HUES48 (cell line): ENCODE data around the gene DHCR24.
A peak's percentile ranks its signal among the peaks of the same experiment; 100 is the strongest.
"Not testable (repeated sequence)": the region's sequence is repeated elsewhere in the genome, so short reads cannot be mapped to it uniquely, and the experiment has no call there.

Source experiments
- H3K27ac ChIP-seq: one replicate; pipeline ENCODE4 v1.7.0; 2013; ENCODE audit warnings: low read depth, low read length, inconsistent platforms
- H3K27me3 ChIP-seq: 2 replicates; pipeline ENCODE4 v1.6.1; 2013; ENCODE audit warnings: mild to moderate bottlenecking, low read length; ENCODE audit not compliant: control insufficient read depth, insufficient read depth
- H3K36me3 ChIP-seq: 2 replicates; pipeline ENCODE4 v1.6.1; 2013; ENCODE audit warnings: low read length; ENCODE audit not compliant: control insufficient read depth, insufficient read depth
- H3K4me1 ChIP-seq: 2 replicates; pipeline ENCODE4 v1.6.1; 2013; ENCODE audit warnings: mild to moderate bottlenecking, low read length; ENCODE audit not compliant: control insufficient read depth, insufficient read depth
- H3K4me3 ChIP-seq: 2 replicates; pipeline ENCODE4 v1.5.1; 2013; ENCODE audit warnings: mild to moderate bottlenecking, low read depth, low read length
- H3K9ac ChIP-seq: 2 replicates; pipeline ENCODE4 v1.6.1; 2013; ENCODE audit warnings: mild to moderate bottlenecking, low read depth, low read length, moderate library complexity
- H3K9me3 ChIP-seq: 2 replicates; pipeline ENCODE4 v1.6.1; 2013; ENCODE audit warnings: low read length; ENCODE audit not compliant: control insufficient read depth, insufficient read depth

DHCR24 gene, protein sequence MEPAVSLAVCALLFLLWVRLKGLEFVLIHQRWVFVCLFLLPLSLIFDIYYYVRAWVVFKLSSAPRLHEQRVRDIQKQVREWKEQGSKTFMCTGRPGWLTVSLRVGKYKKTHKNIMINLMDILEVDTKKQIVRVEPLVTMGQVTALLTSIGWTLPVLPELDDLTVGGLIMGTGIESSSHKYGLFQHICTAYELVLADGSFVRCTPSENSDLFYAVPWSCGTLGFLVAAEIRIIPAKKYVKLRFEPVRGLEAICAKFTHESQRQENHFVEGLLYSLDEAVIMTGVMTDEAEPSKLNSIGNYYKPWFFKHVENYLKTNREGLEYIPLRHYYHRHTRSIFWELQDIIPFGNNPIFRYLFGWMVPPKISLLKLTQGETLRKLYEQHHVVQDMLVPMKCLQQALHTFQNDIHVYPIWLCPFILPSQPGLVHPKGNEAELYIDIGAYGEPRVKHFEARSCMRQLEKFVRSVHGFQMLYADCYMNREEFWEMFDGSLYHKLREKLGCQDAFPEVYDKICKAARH

DNA sequence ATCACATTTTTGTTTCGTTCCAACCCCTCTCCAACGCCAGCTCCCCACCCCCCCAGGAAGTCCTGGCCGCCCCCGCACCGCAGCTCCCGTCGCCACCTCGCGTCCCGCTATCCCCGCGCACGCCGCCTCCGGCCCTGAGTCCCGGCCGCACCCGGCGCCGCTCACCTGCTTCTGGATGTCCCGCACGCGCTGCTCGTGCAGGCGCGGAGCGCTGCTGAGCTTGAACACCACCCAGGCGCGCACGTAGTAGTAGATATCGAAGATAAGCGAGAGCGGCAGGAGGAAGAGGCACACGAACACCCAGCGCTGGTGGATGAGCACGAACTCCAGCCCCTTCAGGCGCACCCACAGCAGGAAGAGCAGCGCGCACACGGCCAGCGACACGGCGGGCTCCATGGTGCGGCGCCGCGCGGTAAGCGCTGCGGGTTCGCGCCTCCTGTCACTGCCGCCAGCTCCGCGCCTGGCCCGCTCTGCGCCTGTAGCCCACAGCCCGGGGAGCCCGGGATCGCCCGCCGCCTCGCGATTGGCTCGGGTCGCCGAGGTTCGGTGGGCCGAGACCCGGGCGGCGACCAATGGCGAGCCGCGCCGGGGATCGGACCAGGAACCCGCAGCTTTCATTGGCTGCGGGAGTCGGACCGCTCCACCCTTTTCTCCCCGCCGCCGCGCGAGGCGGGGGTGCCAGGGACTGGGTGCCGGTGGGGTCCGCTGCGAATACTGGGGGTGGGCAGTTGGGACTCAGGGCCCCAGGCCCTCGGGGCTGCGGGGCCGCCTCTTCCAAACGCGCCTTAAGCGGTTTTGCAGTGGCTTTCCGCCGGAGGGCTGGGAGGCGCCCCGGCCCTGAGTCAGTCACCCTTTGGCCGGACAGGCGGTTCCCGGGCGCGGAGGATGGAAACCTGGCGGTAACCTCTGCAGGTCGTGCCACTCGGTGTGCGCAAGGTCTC, at the start of gene DHCR24:
TSS of gene DHCR24 (minus strand) at position 472 of the 941 bp plus-strand sequence. CDS start at position 396, 76 bp downstream.
- Histone ChIP-seq H3K27me3 (no peaks in the 10 kb centered on the region), H3K9ac (peak within 1 kb of the TSS; percentile 65), H3K36me3 (peaks cover 40% of the 10 kb centered on the region), H3K4me1 (peaks cover 30% of the 10 kb centered on the region), H3K4me3 (peak within 1 kb of the TSS; percentile 98), H3K27ac (peak within 1 kb of the TSS; percentile 76), H3K9me3 (no peaks in the 10 kb centered on the region)

DNA sequence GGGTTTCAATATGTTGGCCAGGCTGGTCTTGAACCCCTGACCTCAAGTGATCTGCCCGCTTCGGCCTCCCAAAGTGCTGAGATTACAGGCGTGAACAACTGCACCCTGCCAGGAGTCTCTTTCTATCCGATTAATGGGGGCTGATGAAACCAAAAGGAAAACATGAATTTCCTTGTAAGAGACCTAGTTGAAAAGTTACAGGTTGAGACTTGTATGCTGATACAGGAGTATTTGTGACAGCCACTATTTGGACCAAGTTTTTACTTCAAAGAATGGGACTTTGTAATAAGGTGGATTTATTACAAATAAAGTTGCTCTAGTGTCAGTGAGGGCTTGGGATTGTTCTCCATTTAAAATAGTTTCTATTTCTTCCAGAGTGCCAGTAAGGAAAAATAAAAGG, 49.8 kb upstream of the DHCR24 start:
- peaks cover 6% of the 10 kb centered on the region; the same call in 1 of the 2 replicates for H3K9me3 ChIP-seq
- H3K9ac ChIP-seq: no peak overlapping the region
- no peaks in the 10 kb centered on the region for H3K36me3 ChIP-seq
- H3K4me1 ChIP-seq: peaks cover 14% of the 10 kb centered on the region
- no peak overlapping the region for H3K27ac ChIP-seq
- H3K27me3 ChIP-seq: no peaks in the 10 kb centered on the region
- no peak overlapping the region for H3K4me3 ChIP-seq

DNA sequence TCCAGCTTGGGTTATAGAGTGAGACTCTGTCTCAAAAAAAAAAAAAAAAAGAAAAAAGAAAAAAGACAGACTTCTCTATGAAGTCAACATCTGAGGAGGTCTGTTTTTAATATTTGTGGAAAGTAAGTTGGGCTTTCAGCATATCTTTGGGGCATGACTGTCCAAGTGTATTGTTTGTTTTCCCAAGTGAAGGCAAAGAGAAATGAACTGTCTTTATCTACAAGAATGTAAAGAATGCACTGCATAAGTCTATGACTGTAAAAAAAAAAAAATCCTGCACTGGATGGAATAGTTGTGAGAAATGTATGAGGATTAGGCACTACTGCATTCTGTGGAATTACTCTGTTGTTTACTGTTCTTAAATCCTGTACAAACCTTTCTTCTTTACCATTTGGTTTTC, 47.9 kb upstream of the DHCR24 start:
- Histone ChIP-seq H3K27me3 (no peaks in the 10 kb centered on the region), H3K4me3 (no peak overlapping the region), H3K9me3 (peaks cover 6% of the 10 kb centered on the region; the same call in 1 of the 2 replicates), H3K9ac (no peak overlapping the region), H3K36me3 (no peaks in the 10 kb centered on the region), H3K27ac (no peak overlapping the region), H3K4me1 (peaks cover 13% of the 10 kb centered on the region)

DNA sequence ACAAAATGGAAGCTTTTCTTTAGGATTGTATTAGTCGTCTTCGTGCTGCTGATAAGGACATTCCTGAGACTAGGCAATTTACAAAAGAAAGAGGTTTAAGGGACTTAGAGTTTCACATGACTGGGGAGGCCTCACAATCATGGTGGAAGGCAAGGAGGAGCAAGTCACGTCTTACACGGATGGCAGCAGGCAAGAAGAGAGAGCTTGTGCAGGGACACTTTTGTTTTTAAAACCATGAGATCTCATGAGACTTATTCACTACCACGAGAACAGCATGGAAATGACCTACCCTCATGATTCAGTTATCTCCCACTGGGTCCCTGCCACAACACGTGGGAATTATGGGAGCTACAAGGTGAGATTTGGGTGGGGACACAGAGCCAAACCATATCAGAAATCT, 47.1 kb upstream of the DHCR24 start:
- H3K27me3 ChIP-seq, H3K27ac ChIP-seq, H3K4me1 ChIP-seq, H3K9ac ChIP-seq, H3K4me3 ChIP-seq, H3K36me3 ChIP-seq, H3K9me3 ChIP-seq: not testable (repeated sequence)

DNA sequence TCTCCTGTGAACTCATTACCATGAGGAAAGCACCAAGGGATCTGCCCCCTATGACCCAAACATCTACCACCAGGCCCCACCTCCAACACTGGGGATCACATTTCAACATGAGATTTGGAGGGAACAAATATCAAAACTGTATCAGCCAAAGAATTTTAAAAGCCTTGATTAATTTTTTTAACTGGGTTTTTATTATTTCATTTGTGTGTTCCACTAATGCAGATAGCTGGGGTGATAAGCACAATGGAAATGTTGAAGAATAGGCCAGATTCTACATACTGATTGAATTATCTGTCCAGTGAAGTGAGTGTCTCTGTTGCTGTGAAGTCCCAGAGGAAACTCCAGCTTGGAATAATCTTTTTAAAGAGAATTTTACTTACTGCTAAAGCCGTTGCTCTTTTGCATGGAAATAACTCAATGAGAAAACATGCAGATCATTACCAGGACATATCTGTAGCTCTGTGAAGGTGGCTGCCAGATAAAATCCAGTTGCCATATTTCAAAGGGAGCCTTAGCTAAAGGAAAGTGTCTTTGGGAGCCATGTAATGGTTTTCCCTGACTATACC, 44.4 kb upstream of the DHCR24 start:
- H3K4me3 ChIP-seq: no peak overlapping the region
- H3K9me3 ChIP-seq: peaks cover 6% of the 10 kb centered on the region; the same call in 1 of the 2 replicates
- H3K9ac ChIP-seq: no peak overlapping the region
- no peak overlapping the region for H3K27ac ChIP-seq
- H3K36me3 ChIP-seq: no peaks in the 10 kb centered on the region
- no peaks in the 10 kb centered on the region for H3K27me3 ChIP-seq
- no peaks in the 10 kb centered on the region for H3K4me1 ChIP-seq

DNA sequence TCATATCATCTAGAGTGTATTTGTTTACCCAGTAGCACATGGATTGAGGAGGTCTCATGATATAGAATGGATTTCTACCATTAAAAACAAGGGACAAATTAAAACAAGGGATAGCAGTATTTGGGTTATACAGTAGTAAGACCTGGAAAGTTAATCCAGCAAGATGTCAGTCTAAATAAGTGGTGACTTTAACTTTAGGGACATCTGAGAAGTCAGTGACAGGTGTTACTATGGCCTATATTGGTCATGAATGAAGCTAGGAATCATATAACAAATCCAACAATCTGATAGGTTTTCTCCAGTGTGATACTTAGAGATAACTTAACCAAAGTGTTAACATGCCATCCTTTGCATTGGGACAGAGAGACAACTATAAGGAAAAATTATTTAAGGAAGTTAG, 42.7 kb upstream of the DHCR24 start:
- Histone ChIP-seq H3K27ac (no peak overlapping the region), H3K36me3 (no peaks in the 10 kb centered on the region), H3K27me3 (no peaks in the 10 kb centered on the region), H3K4me1 (no peaks in the 10 kb centered on the region), H3K9ac (no peak overlapping the region), H3K4me3 (no peak overlapping the region), H3K9me3 (peaks cover 6% of the 10 kb centered on the region; the same call in 1 of the 2 replicates)

DNA sequence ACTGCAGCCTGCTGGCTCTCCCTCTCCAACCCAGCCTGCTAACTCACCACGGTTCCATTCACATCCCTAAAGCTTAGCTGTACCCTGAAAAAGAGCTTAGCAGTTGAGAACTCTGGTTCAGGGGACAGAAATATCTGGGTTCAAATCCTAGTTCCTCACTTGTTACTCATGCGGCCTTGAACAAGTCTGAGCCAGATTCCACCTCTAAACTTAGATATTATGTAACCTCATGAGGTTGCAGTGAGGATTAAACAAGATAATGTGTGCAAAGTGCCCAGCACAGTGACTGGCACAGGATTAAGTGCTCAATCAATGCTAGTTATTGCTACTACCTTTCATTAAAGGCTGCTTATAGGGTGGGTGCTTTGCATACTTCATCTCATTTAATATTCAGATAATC, 41.3 kb upstream of the DHCR24 start:
- H3K27me3 ChIP-seq: no peaks in the 10 kb centered on the region
- H3K4me1 ChIP-seq: no peaks in the 10 kb centered on the region

DNA sequence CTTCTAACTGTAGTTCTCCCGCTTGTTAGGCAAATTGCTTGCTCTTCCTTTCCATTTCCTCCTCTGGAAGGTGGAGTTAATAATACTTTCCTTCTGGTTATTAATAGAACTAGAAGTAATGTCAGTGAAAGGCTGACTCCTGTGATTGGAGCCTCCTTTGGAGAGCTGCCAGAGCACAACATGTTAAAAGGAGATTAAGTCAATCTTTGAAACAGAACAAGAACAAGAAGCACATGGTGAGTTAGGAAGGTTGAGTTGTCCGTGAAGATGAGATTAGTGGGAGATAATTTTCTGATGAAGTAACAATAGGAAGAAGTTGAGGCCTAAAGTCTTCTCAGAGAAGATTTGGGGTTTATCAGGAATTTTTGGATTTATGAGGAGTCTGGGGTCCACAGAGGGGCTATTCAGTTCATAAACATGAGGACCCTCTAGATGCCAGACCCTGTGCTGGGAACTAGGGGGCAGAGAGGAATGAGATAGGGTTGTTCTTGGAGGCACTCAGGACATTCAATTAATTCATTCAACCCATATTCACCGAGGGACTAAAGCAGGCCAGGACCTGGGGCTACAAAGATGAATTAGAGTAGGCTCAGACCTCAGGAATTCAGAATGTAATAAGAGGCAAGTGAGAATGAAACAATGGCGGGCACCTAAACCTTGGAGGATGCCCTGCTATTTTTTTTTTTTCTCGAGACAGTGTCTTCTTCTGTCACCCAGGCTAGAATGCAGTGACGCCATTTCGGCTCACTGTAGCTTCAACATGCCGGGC, 40.7 kb upstream of the DHCR24 start:
- H3K27me3 ChIP-seq: no peaks in the 10 kb centered on the region
- H3K36me3 ChIP-seq: no peaks in the 10 kb centered on the region
- H3K4me1 ChIP-seq: no peaks in the 10 kb centered on the region
- H3K27ac ChIP-seq: no peak overlapping the region
- H3K9ac ChIP-seq: no peak overlapping the region
- no peaks in the 10 kb centered on the region for H3K9me3 ChIP-seq
- H3K4me3 ChIP-seq: no peak overlapping the region

More for the DNA sequence above, 41.3 kb upstream of the DHCR24 start:
- no peak overlapping the region for H3K27ac ChIP-seq
- H3K9me3 ChIP-seq: no peaks in the 10 kb centered on the region
- no peak overlapping the region for H3K4me3 ChIP-seq
- no peaks in the 10 kb centered on the region for H3K36me3 ChIP-seq
- H3K9ac ChIP-seq: no peak overlapping the region

DNA sequence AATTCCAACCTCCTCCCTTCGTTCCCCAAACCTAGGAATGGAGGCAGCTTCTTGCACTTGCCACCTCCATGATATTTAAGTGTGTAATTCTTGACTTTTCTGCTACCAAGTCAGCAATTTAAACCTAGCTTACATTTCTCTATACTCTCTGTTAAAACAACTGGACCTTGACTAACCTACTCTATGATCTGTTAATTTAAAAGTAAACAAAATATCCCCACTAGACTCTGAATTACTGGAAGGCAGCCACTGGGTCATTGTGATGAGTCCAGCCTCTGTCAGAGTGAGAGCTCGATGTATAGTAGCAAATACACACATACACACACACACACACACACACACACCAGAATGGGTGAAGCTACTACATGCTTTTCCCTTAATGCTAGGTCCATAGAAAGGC, 40.0 kb upstream of the DHCR24 start:
- Histone ChIP-seq H3K4me1 (no peaks in the 10 kb centered on the region), H3K9ac (no peak overlapping the region), H3K27ac (no peak overlapping the region), H3K36me3 (no peaks in the 10 kb centered on the region), H3K27me3 (no peaks in the 10 kb centered on the region), H3K4me3 (no peak overlapping the region), H3K9me3 (no peaks in the 10 kb centered on the region)

DNA sequence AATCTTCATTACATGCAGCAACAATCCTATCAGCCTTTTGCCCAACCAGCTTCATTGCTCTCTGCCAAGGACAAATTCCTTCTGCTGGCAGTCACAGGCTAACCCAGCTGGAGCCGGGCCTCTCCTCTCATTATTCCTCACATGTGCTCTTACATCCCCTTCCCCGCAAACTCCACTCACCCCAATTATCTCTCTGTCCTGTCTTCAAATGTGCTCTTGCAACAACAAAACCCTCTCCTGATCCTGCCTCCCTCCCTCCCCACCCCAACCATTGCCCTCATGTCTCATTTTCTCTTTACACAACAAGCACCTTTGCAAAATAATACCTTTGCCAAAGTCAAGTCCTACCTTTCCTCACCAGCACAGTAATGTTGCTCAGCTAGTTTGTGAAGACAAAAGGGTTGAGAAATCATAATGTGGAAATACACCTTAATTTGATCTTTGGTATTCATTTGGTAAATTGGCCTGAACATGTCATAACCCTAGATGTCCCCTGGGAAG, 36.0 kb upstream of the DHCR24 start:
- Histone ChIP-seq H3K9me3 (no peaks in the 10 kb centered on the region), H3K9ac (no peak overlapping the region), H3K27me3 (no peaks in the 10 kb centered on the region), H3K4me1 (no peaks in the 10 kb centered on the region), H3K36me3 (no peaks in the 10 kb centered on the region), H3K27ac (no peak overlapping the region), H3K4me3 (no peak overlapping the region)
